Heart left ventricle (tissue), 16 donors: ENCODE data around the gene INSYN1. TPM values are rescaled to one million over a fixed set of nuclear protein-coding genes. Genes with fewer than 3 reads are reported as not detected.
A peak's percentile ranks its signal among the peaks of the same experiment; 100 is the strongest.

Experiments used
- ATAC-seq, 4 donors: fragments of 200-7000 bp; cut with Tn5 transposase; one replicate each; pipeline ENCODE4 v1.9.1; 2020 to 2022; ENCODE audit warnings: moderate library complexity in 4 of 4, mild to moderate bottlenecking in 3 of 4, moderate number of reproducible peaks in 1 of 4
- DNase-seq, 5 donors: peaks; one replicate each; pipeline ENCODE4 v3.0.0-alpha.2; 2020
- H3K27ac ChIP-seq, 12 donors: fragments of 200-600 bp; sonication (generic) in 4 of 12; one replicate each; pipeline versions ENCODE4 v1.5.0 to v1.8.0; 2016 to 2022; ENCODE audit warnings: mild to moderate bottlenecking in 2 of 12
- H3K27me3 ChIP-seq, 9 donors: fragments of 200-600 bp; sonication (generic) in 2 of 9; one replicate each; pipeline versions ENCODE4 v1.5.1 to v1.8.0; 2016 to 2022; ENCODE audit warnings: mild to moderate bottlenecking in 3 of 9
- H3K36me3 ChIP-seq, 9 donors: fragments of 200-600 bp; sonication (generic) in 2 of 9; one replicate each; pipeline versions ENCODE4 v1.5.0 to v1.8.0; 2018 to 2022; ENCODE audit warnings: mild to moderate bottlenecking in 2 of 9
- H3K4me1 ChIP-seq, 12 donors: fragments of 200-600 bp; sonication (generic) in 4 of 12; one replicate each; pipeline versions ENCODE4 v1.5.0 to v1.8.0; 2016 to 2022; ENCODE audit warnings: mild to moderate bottlenecking in 3 of 12
- H3K4me3 ChIP-seq, 12 donors: fragments of 200-600 bp; sonication (generic) in 4 of 12; one replicate each; pipeline versions ENCODE4 v1.5.0 to v1.8.0; 2017 to 2022; ENCODE audit warnings: mild to moderate bottlenecking in 9 of 12, moderate library complexity in 4 of 12
- H3K9me3 ChIP-seq, 12 donors: fragments of 200-600 bp; sonication (generic) in 4 of 12; one replicate each; pipeline versions ENCODE4 v1.5.0 to v1.8.0; 2016 to 2022; ENCODE audit warnings: mild to moderate bottlenecking in 1 of 12
- CTCF ChIP-seq, 12 donors: fragments of 200-600 bp; sonication (generic) in 4 of 12; IDR thresholded peaks; one replicate each; pipeline versions ENCODE4 v1.5.0 to v1.8.0; 2018 to 2022; ENCODE audit warnings: antibody characterized with exemption in 12 of 12, mild to moderate bottlenecking in 5 of 12
- POLR2A ChIP-seq, 2 donors: fragments of 450-650 bp; IDR thresholded peaks; one replicate each; pipeline ENCODE4 v1.6.1; 2017; ENCODE audit warnings: antibody characterized with exemption in 2 of 2, mild to moderate bottlenecking in 2 of 2, moderate library complexity in 2 of 2
- WGBS, 4 donors: extraction: QIAGEN DNeasy Blood & Tissue Kit in 2 of 4; methylation state at CpG; one replicate each; pipeline versions ENCODE4 v1.1.5 to v1.1.7; 2013 to 2018; 5-methylcytosine and 5-hydroxymethylcytosine counted together
- intact Hi-C, 10 donors: fragments of 100-400 bp; cut with DNase I; formaldehyde crosslinking; loops; one replicate each; pipeline versions ENCODE4 v1.11.1 to v1.14.2; 2022
- polyA plus RNA-seq, 2 donors: library from polyadenylated mRNA; stranded (reverse); fragments of 200-250 nt; gene quantifications; one replicate each; pipeline ENCODE4 v1.2.3, GENCODE V29; 2013
- total RNA-seq, 9 donors: library from RNA; depleted of rRNA in 2 of 9; stranded (reverse); fragments of >200 nt in 2 of 9; fragmentation: NEBNext Ultra II Directional in 3 of 9; extraction: Animal tissue kit (Norgen Biotek cat#: 25700) in 3 of 9; gene quantifications; one replicate each; pipeline versions ENCODE4 v1.1.0 to v1.2.4, GENCODE V29; 2016 to 2023
- donor health status: ischemic (EF 13 %, LVEDD 7.1; RV severe dilation, severe dysfunction).
- donor health status: healthy with polysubstance abuse.
- donor health status: DM: no; HTN: yes; CAD: no.
- donor health status: DM: no; HTN: no; CAD: no.
- donor health status: ischemic (EF 25% LVEDD 6.9; RV normal size, moderate dysfunction).
- donor health status: ischemic (EF 25% LVEDD 5.7; RV mildly dilated, moderate dysfunction).
- donor health status: healthy.
- donor health status: DM: yes; HTN: yes; CAD: no.
- donor health status: ischemic (EF 35%, LVEDD 5.7; RV mildly dilated, moderate dysfunction).
- donor health status: nonischemic (EF 11% LVEDD 7.7; RV severe dilation, severe dysfunction).
- donor health status: DM: yes; HTN: yes; CAD: no.
- donor health status: PGD.
- donor health status: ischemic (EF 29% LVEDD 5.4; RV normal size, mild dysfunction).
- donor health status: nonischemic (EF 23%, LVEDD 6.1; RV moderate dilation, normal function).

Gene INSYN1
- total and polyA plus RNA-seq, 11 donors: 51.5 to 182 (median 107) TPM

GRCh38 chr15:73685981-73686380, 67.2 kb downstream of the INSYN1 start:
- ATAC-seq (no peak), DNase-seq (no peak)
- no peaks in the 10 kb centered on the region for H3K36me3 ChIP-seq
- peak overlapping the region in 10 of 12 donors; percentile 8 to 93 (median 50) for H3K27ac ChIP-seq
- TF ChIP-seq POLR2A (IDR thresholded peaks at IDR 0.05) (no peak), CTCF (IDR thresholded peaks at IDR 0.05) (no peak)
- H3K4me3 ChIP-seq: peak overlapping the region in 8 of 12 donors; percentile 19 to 99 (median 82)
- WGBS, 4 donors: 45 to 77% (median 59%) methylated on average over 6 of the region's 6 CpGs
- peaks cover 2 to 62% (median 45%) of the 10 kb centered on the region in 12 donors for H3K4me1 ChIP-seq
- H3K9me3 ChIP-seq: no peaks in the 10 kb centered on the region
- H3K27me3 ChIP-seq: peaks cover 0 to 12% (median 0%) of the 10 kb centered on the region in 9 donors
- intact Hi-C loops: loop anchor here in 1 of 10 donors (10.0 kb wide), 1 partner anchor 51 kb away; the partner anchor contains the start of gene NPTN

Other genes with a start within 250 kb of the INSYN1 start
- 100 to 1,000 TPM; 166 to 264 (median 205) TPM for gene NPTN, start 120.0 kb downstream of the INSYN1 start, total RNA-seq
- 100 to 1,000 TPM in 1 of 2 donors, 10 to 100 TPM in 1; 89.3 to 194 TPM for gene NPTN, start 120.0 kb downstream of the INSYN1 start, polyA plus RNA-seq
- 100 to 1,000 TPM in 1 of 9 donors, 10 to 100 TPM in 8; 32.0 to 127 (median 53.3) TPM for gene CD276, start 69.0 kb downstream of the INSYN1 start, total RNA-seq
- 10 to 100 TPM; 29.1 to 85.4 TPM for gene CD276, start 69.0 kb downstream of the INSYN1 start, polyA plus RNA-seq
- gene TBC1D21, start 120.2 kb upstream of the INSYN1 start, total RNA-seq: not detected
- gene TBC1D21, start 120.2 kb upstream of the INSYN1 start, polyA plus RNA-seq: not detected
- 10 to 100 TPM; 20.7 to 79.5 (median 30.4) TPM for gene LOXL1, start 173.1 kb upstream of the INSYN1 start, total RNA-seq
- gene LOXL1, start 173.1 kb upstream of the INSYN1 start, polyA plus RNA-seq: 10 to 100 TPM; 28.8 to 36.1 TPM
- 10 to 100 TPM; 25.0 to 41.1 (median 27.4) TPM for gene STOML1, start 238.9 kb upstream of the INSYN1 start, total RNA-seq
- 10 to 100 TPM; 27.7 to 38.9 TPM for gene STOML1, start 238.9 kb upstream of the INSYN1 start, polyA plus RNA-seq
- 10 to 100 TPM; 18.4 to 68.7 (median 28.0) TPM for gene PML, start 241.4 kb upstream of the INSYN1 start, total RNA-seq
- 10 to 100 TPM; 17.0 to 20.8 TPM for gene PML, start 241.4 kb upstream of the INSYN1 start, polyA plus RNA-seq